ENCODE data around the gene ZNF764.

DNA sequence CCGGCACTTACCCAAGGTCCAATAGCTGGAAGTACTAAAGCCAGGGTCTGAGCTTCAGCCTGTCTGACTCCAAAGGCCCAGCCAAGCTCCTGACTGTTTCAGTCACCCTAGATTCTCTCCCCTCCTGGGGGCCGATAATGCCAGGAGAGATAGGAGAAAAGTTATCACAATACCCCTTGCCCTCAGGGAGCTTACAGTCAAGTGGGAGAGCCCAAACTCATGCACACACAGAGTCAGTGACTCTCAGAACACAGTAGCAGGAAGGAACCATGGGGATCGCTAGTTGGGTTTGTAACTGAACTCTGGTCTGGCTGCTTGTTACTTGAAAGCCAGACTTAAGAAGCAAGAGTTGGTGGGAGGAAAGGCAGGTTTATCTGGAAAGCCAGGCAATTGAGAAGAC, 46.7 kb downstream of the ZNF764 start:
- TF ChIP-seq ZNF274 (IDR thresholded peaks at IDR 0.05; ENCODE audit: low read depth, low read length) (no peak), YY1 (IDR thresholded peaks at IDR 0.05; ENCODE audit: insufficient read depth, insufficient read length) (no peak)
